MV-4-11 (cell line): ENCODE results near the gene BPNT1.
"Not testable (repeated sequence)": the region's sequence is repeated elsewhere in the genome, so short reads cannot be mapped to it uniquely, and the experiment has no call there.

Experiments used
- DNase-seq: peaks from one replicate; lab custom pipeline; 2025; lab: John Stamatoyannopoulos, UW

Gene BPNT1

DNA sequence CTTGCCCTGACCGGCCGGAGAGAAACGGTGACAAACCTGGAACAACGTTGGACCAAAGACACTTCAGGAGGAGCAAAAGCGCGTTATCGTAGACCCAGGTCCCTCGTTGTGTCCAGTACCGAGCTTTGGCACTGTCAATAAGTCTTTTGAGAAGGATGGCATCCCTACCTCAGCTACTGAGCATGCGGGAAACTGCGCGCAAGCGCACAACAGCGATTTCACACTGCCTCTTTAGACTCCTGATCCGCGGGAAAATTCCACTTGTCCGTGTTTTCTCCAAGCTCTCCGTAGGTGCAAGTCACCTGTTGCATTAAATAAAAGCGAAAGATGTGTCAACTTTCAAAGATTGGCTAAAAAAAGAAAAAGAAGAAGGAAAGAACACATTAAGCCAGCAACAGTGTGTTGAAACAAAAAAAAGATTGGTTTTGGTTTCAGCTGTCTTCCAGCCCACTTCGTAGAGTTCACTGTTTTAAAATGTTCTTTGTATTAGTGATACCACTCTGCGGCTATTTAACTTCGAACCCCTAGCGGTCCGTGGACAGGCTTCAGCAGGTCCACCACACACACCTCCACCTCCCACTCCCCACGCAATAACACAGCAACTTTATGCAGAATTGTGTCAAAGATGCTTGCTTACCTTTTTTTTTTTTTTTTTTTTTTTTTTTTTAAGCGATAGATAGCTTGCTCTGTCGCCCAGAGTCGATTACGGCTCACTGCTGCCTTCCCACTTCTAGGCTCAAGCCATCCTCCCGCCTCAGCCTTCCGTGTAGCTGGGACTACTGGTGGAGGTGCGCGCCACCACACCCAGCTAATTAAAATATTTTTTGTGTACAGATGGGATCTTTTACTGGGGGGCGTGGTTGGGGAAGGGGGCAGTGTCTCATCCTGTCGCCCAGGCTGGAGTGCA, at the start of gene BPNT1:
Gene BPNT1, minus strand, starts transcription at position 139 of the 907 bp plus-strand sequence. CDS start 9,942 bp downstream, outside the sequence.
- peak; percentile 90 for DNase-seq

- DNase-seq = peak; percentile 89
These were observed 47.6 kb upstream of the BPNT1 start for GRCh38 chr1:220137019-220137786.

- no peak for DNase-seq
These were observed 46.2 kb upstream of the BPNT1 start for GRCh38 chr1:220135755-220136154.

DNA sequence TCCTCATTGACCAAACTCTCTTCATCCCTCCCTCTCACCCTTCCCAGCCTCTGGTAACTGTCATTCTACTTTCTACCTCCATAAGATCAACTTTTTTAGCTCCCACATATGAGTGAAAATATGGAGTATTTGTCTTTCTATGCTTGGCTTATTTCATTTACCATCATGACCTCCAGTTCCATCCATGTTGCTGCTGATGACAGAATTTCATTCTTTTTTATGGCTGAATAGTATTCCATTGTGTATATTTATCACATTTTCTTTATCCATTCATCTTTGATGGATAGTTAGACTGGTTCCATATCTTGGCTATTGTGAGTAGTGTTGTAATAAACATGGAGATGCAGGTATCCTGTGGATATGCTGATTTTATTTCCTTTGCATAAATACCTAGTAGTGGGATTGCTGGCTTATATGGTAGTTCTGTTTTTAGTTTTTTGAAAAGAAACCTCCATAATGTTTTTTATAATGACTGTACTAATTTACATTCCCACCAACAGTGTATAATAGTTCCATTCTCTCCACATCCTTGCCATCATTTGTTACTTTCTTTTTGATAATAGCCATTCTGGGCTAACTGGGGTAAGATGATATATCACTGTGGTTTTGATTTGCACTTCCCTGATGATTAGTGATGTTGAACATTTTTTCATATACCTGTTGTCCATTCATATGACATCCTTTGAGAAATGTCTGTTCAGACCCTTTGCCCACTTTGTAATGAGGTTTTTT, 40.1 kb upstream of the BPNT1 start:
- DNase-seq = no peak

DNA sequence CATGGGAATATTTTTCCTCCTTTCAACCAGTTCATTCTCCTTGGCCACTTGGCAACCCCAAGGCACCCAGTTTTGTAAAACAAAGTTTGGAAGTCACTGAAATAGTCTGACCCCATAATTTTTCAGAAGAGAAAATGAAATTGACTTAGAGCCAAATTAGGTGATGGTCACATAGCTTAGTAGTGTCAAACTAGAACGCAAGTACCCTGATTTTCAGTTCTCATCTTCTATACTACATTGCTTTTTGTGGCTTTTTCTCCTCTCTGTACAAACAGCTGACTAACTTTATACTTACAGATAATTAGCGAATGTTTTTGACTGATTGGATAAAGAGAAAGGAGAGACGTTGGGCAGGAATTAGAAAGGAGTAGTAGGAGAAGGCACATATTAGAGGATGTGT, 37.5 kb upstream of the BPNT1 start:
- DNase-seq = no peak

- peak; percentile 48 for DNase-seq
These were observed 35.0 kb upstream of the BPNT1 start for GRCh38 chr1:220124542-220124941.

DNA sequence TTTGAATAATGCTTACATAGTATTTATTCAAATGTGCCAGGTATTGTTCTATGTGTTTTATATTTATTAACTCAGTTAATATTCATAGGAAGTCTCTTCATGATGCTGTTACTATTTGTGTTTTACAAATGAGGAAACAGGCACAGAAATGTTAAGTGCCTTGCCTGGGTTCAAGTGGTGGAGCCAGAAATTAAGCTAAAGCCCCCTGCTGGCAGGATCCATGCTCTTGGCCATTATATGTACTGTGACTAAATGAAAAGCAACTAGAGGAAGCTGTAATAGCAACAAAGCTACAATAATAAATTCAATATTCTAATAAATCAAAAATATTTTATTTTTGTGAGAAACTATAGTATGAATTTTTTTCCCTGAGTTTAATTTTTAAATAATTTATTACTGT, 34.3 kb upstream of the BPNT1 start:
- peak; percentile 22 for DNase-seq

DNA sequence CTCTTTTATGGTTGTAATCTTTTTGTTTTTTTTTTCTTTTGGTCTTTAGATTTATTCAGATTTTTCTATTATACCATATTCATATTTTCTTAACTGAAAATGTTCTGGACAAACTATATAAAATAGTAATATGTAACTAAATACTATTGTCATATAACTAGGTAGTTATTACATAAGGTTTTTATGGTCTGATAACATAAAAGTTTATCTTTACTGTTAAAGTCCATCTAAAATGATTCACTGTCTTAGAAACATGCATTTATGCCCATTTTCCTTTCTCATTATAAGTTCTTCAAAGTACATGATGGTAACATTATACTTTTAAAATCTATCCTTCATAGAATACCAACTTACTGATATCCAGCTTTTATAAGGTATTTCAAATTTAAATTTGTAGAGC, 33.5 kb upstream of the BPNT1 start:
- DNase-seq = no peak

DNA sequence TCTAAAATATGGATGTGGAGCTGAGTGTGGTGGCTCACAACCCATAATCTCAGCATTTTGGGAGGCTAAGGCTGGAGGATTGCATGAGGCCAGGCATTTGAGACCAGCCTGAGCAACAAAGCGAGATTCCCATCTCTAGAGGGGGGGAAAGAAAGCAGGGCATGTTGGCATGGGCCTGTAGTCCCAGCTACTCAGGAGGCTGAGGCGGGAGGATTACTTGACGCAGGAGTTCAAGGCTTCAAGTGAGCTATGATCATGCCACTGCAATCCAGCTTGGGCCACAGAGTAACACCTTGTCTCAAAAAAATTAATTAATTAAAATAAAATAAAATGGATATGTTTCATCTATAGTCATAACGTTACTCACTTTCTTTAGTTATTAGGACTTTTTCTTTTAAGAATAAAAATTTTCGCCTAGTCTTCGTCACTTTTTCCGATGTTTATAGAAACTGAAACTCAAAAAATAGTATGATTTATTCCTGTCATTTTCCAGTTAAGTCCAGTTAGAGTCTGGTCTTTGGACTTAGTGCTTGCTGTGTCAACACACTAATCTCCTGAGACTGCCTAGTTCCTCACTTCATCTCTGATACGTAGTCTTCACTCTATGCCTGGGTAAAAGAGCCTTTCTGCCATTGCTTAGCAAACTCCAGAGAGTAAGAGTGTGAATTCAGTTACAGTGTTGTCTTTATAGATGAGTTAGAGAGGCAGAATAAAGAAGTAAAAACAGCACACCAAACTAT, 32.4 kb upstream of the BPNT1 start:
- peak; percentile 92 for DNase-seq

- DNase-seq = no peak
These were observed 29.5 kb upstream of the BPNT1 start for GRCh38 chr1:220119043-220119512.

DNA sequence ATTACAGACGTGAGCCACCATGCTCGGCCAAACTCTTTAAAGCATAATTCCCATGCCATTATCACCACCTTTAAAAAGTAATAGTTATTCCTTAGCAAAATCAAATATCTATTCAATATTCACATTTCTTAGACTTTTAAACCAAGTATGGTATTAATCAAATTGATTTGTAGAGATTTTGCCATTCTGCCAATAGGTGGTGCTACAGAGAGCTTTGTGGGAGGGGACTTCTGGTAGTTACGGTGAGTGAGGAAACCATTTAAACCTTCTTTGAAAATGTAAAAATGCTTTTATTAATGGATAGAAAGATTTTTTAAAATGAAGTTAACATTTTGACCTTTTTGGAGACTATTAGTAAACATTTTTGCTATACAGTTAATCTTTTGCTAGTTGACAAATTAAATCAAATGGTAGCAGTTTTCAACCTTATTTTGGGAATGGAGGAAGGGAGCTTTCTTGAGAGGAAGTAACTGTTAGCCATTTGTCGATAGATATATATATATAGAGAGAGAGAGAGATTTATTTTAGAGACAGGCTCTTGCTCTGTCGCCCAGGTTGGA, 23.6 kb upstream of the BPNT1 start:
- peak; percentile 44 for DNase-seq

DNA sequence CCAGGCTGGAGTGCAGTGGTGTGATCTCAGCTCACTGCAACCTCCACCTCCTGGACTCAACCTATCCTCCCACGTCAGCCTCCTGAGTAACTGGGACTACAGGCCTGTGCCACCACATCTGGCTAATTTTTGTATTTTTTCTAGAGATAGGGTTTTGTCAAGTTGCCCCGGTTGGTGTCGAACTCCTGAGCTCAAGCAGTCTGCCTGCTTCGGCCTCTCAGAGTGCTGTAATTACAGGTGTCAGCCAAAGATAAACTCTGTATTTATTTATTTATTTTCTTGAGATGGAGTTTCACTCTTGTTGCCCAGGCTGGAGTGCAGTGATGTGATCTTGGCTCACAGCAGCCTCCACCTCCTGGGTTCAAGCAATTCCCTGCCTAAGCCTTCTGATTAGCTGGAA, 23.0 kb upstream of the BPNT1 start:
- not testable (repeated sequence) for DNase-seq

GRCh38 chr1:220110473-220110872, 20.9 kb upstream of the BPNT1 start:
- DNase-seq = not testable (repeated sequence)

GRCh38 chr1:220099826-220100225, 10.2 kb upstream of the BPNT1 start:
- no peak for DNase-seq

DNA sequence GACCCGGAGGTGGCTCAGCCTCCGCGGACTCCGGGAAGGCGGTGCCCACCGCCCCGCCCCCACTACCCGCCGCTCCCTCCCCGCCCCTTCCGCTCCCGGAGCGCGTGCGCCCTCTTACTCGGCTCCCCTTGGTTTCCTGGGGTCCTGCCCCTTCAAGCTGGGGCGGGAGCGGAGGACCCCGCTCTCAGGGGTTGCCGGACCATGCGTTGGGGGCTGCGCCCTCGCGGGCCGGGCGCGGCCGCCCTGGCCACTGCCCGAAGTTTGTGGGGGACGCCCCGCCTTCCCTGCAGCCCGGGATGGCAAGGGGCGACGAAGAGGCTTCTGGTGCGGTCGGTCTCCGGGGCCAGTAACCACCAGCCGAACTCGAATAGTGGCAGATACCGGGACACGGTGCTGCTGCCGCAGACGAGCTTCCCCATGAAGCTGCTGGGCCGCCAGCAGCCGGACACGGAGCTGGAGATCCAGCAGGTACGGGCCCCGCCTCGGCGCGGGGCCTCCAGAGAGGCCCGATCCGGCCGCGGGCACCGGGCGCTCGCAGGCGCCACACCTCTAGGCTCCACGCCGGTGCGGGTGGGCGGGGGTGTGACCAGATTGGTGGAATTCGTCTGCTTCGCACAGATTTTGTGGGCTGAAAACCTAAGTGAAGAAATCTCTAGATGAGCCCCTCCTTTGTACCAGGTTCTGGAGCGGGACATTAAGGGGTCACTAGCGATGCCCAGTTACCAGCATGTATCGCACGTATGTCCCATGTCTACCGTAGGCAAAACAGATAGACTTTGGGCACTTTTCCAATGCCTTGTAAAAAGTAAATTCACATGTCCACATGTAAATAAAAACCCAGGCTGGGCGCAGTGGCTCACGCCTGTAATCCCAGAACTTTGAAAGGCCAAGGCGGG, 4.7 kb upstream of the BPNT1 start, which contains the start of gene IARS2:
Gene IARS2, plus strand, starts transcription at position 117 of the 896 bp plus-strand sequence. Its CDS starts 85 bp downstream, at position 202.
- DNase-seq = peak; percentile 78

- DNase-seq = no peak
These were observed 3.9 kb upstream of the BPNT1 start for GRCh38 chr1:220093361-220094015.

GRCh38 chr1:220092694-220093093, 3.1 kb upstream of the BPNT1 start:
- no peak for DNase-seq

DNA sequence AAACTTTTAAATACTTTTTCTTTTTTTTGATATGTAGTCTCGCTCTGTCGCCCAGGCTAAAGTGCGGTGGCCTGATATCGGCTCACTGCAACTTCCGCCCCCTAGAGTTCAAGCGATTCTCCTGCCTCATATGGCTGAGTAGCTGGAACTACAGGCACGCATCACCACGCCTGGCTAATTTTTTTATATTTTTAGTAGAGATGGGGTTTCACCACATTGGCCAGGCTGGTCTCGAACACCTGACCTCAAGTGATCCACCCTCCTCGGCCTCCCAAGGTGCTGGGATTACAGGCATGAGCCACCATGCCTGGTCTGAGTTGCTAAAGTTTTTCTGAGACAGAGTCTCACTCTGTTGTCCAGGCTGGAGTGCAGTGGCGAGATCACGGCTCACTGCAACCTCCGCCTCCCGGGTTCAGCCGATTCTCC, 3.3 kb downstream of the BPNT1 start:
- DNase-seq = not testable (repeated sequence)

GRCh38 chr1:220084460-220084859, 5.1 kb downstream of the BPNT1 start:
- no peak for DNase-seq
